Body of pancreas (tissue), 4 donors: ENCODE results near the gene MAP4K5. TPM values are rescaled to one million over a fixed set of nuclear protein-coding genes. Genes with fewer than 3 reads are reported as not detected.

Experiments used
- ATAC-seq: fragments of 150-250 bp; one replicate; pipeline ENCODE4 v1.9.1; 2016
- DNase-seq, 4 donors: peaks; one replicate each; pipeline ENCODE4 v3.0.0-alpha.2; 2019
- H3K27ac ChIP-seq, 4 donors: fragments of 200-600 bp; sonication (generic); 1 replicate in 3 of 4; 2 replicates in 1 of 4; pipeline versions ENCODE4 v1.5.1 to v1.6.1; 2016 to 2019; ENCODE audit warnings: mild to moderate bottlenecking in 1 of 4, mixed read lengths in 1 of 4, moderate library complexity in 1 of 4
- H3K27me3 ChIP-seq, 2 donors: fragments of 200-600 bp; sonication (generic); one replicate each; pipeline ENCODE4 v1.6.0; 2016; ENCODE audit warnings: mild to moderate bottlenecking in 1 of 2
- H3K36me3 ChIP-seq, 2 donors: fragments of 200-600 bp; sonication (generic); replicated peaks in 1 of 2; 2 replicates each; pipeline ENCODE4 v1.5.1; 2016; ENCODE audit warnings: low read depth in 2 of 2; ENCODE audit not compliant: insufficient read depth in 1 of 2
- H3K4me1 ChIP-seq: fragments of 200-600 bp; sonication (generic); one replicate; pipeline ENCODE4 v1.6.0; 2016
- H3K4me3 ChIP-seq, 2 donors: fragments of 200-600 bp; sonication (generic); 1 replicate in 1 of 2; 2 replicates in 1 of 2; pipeline ENCODE4 v1.5.1; 2016 to 2019
- H3K9me3 ChIP-seq, 3 donors: fragments of 200-600 bp; sonication (generic); 1 replicate in 2 of 3; 2 replicates in 1 of 3; pipeline ENCODE4 v1.5.1; 2016
- CTCF ChIP-seq, 7 experiments: fragments of 450-650 bp in 4 of 7; fragments of 200-600 bp in 3 of 7; sonication (generic) in 3 of 7; IDR thresholded peaks; one replicate each; pipeline ENCODE4 v1.5.1; 2016 to 2019; ENCODE audit warnings: antibody characterized with exemption in 7 of 7
- POLR2A ChIP-seq, 3 donors: fragments of 450-650 bp; IDR thresholded peaks; one replicate each; pipeline ENCODE4 v1.6.1; 2016; ENCODE audit warnings: antibody characterized with exemption in 3 of 3, mild to moderate bottlenecking in 2 of 3
- whole genome bisulfite sequencing, 2 donors: methylation state at CpG; one replicate each; pipeline ENCODE4 v1.1.5; 2017; 5-methylcytosine and 5-hydroxymethylcytosine counted together
- intact Hi-C: fragments of 100-400 bp; cut with DNase I; formaldehyde crosslinking; loops from one replicate; pipeline ENCODE4 v1.15.1; 2023
- total RNA-seq, 2 donors: library from RNA; depleted of rRNA; stranded (reverse); fragments of >200 nt; gene quantifications; one replicate each; pipeline ENCODE4 v1.1.0, GENCODE V29; 2016

Gene MAP4K5
- total RNA-seq, 2 donors from 2014 or later, result 111 to 159 TPM

DNA sequence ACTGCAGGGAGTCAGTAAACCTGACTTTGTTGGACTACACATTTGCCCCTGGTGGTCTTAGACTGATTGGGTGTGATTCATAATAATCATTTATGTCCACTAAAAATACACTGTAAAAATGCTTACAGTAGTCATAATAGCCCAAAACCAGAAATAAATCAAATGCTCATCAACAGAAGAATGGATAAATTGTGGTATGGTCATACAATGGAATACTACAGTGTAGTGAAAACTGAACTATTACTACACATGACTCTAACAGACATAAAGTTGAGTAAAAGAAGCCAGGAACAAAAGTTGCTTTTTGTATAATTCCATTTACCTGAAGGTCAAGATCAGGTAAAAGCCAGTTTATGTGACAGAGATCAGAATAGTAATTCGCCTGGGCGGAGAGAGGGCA lies 78.5 kb downstream of the MAP4K5 start:
- intact Hi-C loops, result no loop called here
- no peak for DNase-seq
- ATAC-seq, result no peak
- H3K36me3 ChIP-seq, result peaks cover 0 to 12% of the 10 kb centered on the region in 2 donors
- H3K27me3 ChIP-seq, result no peaks in the 10 kb centered on the region
- no peak overlapping the region for H3K27ac ChIP-seq
- no peak for TF ChIP-seq CTCF (IDR thresholded peaks at IDR 0.05)
- no peak for TF ChIP-seq POLR2A (IDR thresholded peaks at IDR 0.05)
- H3K4me1 ChIP-seq, result peaks cover 12% of the 10 kb centered on the region
- WGBS, 2 donors, result 96 to 97% methylated on average over 2 of the region's 2 CpGs
- no peaks in the 10 kb centered on the region for H3K9me3 ChIP-seq
- no peak overlapping the region for H3K4me3 ChIP-seq

- whole genome bisulfite sequencing, 2 donors, result 52 to 53% methylated on average over 3 of the region's 3 CpGs
- no peaks in the 10 kb centered on the region for H3K27me3 ChIP-seq
- peaks cover 12% of the 10 kb centered on the region for H3K4me1 ChIP-seq
- intact Hi-C loops, result no loop called here
- DNase-seq (peak in 1 of 4 donors; percentile 40), ATAC-seq (peak; percentile 89)
- H3K9me3 ChIP-seq, result no peaks in the 10 kb centered on the region
- no peak overlapping the region for H3K27ac ChIP-seq
- H3K4me3 ChIP-seq, result no peak overlapping the region
- TF ChIP-seq CTCF (IDR thresholded peaks at IDR 0.05) (no peak), POLR2A (IDR thresholded peaks at IDR 0.05) (no peak)
- H3K36me3 ChIP-seq, result peaks cover 0 to 12% of the 10 kb centered on the region in 2 donors
These were observed 79.2 kb downstream of the MAP4K5 start for GRCh38 chr14:50452979-50453705.

DNA sequence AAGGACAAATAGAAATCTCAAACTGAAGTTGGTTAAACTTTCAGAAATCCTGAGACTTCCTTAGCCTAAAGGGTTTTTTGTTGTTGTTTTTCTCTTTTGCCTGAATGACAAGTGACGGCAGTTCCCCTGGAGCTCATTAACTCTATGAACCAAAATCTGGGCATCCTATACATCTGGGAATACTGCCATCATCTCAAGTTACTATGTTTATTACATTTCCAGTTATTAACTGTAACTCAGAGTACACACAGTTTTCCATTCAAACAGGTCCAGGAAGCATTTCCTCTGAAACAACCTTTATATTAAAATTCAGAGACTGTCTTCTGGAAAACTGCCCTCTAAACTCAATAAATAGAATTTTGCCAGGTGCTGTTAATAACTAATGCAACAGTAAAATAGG lies 80.1 kb downstream of the MAP4K5 start:
- Histone ChIP-seq H3K36me3 (peaks cover 0 to 12% of the 10 kb centered on the region in 2 donors), H3K27me3 (no peaks in the 10 kb centered on the region), H3K4me3 (no peak overlapping the region), H3K4me1 (peaks cover 21% of the 10 kb centered on the region), H3K27ac (no peak overlapping the region), H3K9me3 (no peaks in the 10 kb centered on the region)
- intact Hi-C loops, result no loop called here
- ATAC-seq (no peak), DNase-seq (no peak)
- TF ChIP-seq CTCF (IDR thresholded peaks at IDR 0.05) (no peak), POLR2A (IDR thresholded peaks at IDR 0.05) (no peak)
- 70 to 71% methylated on average over 1 of the region's 1 CpG for WGBS, 2 donors

- TF ChIP-seq CTCF (IDR thresholded peaks at IDR 0.05) (no peak), POLR2A (IDR thresholded peaks at IDR 0.05) (no peak)
- no peak for DNase-seq
- Histone ChIP-seq H3K4me3 (no peak overlapping the region), H3K27ac (no peak overlapping the region), H3K4me1 (peaks cover 25% of the 10 kb centered on the region), H3K27me3 (no peaks in the 10 kb centered on the region), H3K36me3 (peaks cover 0 to 12% of the 10 kb centered on the region in 2 donors), H3K9me3 (no peaks in the 10 kb centered on the region)
- 92 to 95% methylated on average over 6 of the region's 6 CpGs for WGBS, 2 donors
- no peak for ATAC-seq
- intact Hi-C loops, result no loop called here
These were observed 80.5 kb downstream of the MAP4K5 start for GRCh38 chr14:50451854-50452253.

GRCh38 chr14:50447461-50447860 lies 84.9 kb downstream of the MAP4K5 start:
- Histone ChIP-seq H3K27ac (peak overlapping the region in 2 of 4 donors; percentile 13 to 54), H3K4me1 (peaks cover 21% of the 10 kb centered on the region), H3K27me3 (no peaks in the 10 kb centered on the region), H3K36me3 (peaks cover 0 to 10% of the 10 kb centered on the region in 2 donors), H3K9me3 (no peaks in the 10 kb centered on the region), H3K4me3 (no peak overlapping the region)
- 6 to 20% methylated on average over 1 of the region's 1 CpG for WGBS, 2 donors
- TF ChIP-seq CTCF (IDR thresholded peaks at IDR 0.05) (no peak), POLR2A (IDR thresholded peaks at IDR 0.05) (no peak)
- intact Hi-C loops, result no loop called here
- DNase-seq (no peak), ATAC-seq (peak; percentile 35)
